GM12878 (cell line): Measurements from ENCODE around the gene SLC38A1.

Experiments
- FOXM1 ChIP-seq: IDR thresholded peaks from 2 replicates; pipeline ENCODE4 v1.6.1; 2012; ENCODE audit warnings: low read depth, mild to moderate bottlenecking, inconsistent platforms, low read length, moderate library complexity
- MXI1 ChIP-seq: fragments of 150-350 bp; IDR thresholded peaks from 2 replicates; pipeline ENCODE4 v1.6.1; 2011; ENCODE audit warnings: low read depth, mild to moderate bottlenecking, inconsistent platforms, low read length, improper control_type of control experiment
- POLR2AphosphoS5 ChIP-seq: IDR thresholded peaks from 2 replicates; pipeline ENCODE4 v1.6.1; 2011; ENCODE audit warnings: mild to moderate bottlenecking, low read length, inconsistent platforms
- RCOR1 ChIP-seq: conservative IDR thresholded peaks from 2 replicates; pipeline ENCODE4 v1.6.1; 2012; ENCODE audit warnings: low read depth, low read length, improper control_type of control experiment
- TCF12 ChIP-seq: IDR thresholded peaks from 2 replicates; pipeline ENCODE4 v1.6.1; 2011; ENCODE audit warnings: low read depth, mild to moderate bottlenecking, low read length
- USF2 ChIP-seq: IDR thresholded peaks from 2 replicates; pipeline ENCODE4 v1.6.1; 2011; ENCODE audit warnings: low read depth, low read length, improper control_type of control experiment, borderline replicate concordance
- ZNF274 ChIP-seq: IDR thresholded peaks from one replicate; pipeline ENCODE4 v1.8.0; 2011; ENCODE audit not compliant: insufficient read length, insufficient read depth
- TF ChIP-seq, protein P1 (sequence below): IDR thresholded peaks from 2 replicates; pipeline ENCODE4 v1.6.1; 2012; ENCODE audit warnings: mild to moderate bottlenecking, low read depth, low read length
- TF ChIP-seq, protein P2 (sequence below), 3 experiments: IDR thresholded peaks in 2 of 3; conservative IDR thresholded peaks in 1 of 3; 2 replicates each; pipeline ENCODE4 v1.5.1; 2011; ENCODE audit warnings: low read depth in 3 of 3, low read length in 3 of 3, mild to moderate bottlenecking in 3 of 3, control low read depth in 2 of 3, moderate library complexity in 2 of 3, inconsistent platforms in 1 of 3, mixed read lengths in 1 of 3; ENCODE audit not compliant: control insufficient read depth in 2 of 3, insufficient read depth in 1 of 3; ENCODE audit errors: extremely low read depth in 1 of 3

- no peak for TF ChIP-seq RCOR1
- TF ChIP-seq, protein P1, sequence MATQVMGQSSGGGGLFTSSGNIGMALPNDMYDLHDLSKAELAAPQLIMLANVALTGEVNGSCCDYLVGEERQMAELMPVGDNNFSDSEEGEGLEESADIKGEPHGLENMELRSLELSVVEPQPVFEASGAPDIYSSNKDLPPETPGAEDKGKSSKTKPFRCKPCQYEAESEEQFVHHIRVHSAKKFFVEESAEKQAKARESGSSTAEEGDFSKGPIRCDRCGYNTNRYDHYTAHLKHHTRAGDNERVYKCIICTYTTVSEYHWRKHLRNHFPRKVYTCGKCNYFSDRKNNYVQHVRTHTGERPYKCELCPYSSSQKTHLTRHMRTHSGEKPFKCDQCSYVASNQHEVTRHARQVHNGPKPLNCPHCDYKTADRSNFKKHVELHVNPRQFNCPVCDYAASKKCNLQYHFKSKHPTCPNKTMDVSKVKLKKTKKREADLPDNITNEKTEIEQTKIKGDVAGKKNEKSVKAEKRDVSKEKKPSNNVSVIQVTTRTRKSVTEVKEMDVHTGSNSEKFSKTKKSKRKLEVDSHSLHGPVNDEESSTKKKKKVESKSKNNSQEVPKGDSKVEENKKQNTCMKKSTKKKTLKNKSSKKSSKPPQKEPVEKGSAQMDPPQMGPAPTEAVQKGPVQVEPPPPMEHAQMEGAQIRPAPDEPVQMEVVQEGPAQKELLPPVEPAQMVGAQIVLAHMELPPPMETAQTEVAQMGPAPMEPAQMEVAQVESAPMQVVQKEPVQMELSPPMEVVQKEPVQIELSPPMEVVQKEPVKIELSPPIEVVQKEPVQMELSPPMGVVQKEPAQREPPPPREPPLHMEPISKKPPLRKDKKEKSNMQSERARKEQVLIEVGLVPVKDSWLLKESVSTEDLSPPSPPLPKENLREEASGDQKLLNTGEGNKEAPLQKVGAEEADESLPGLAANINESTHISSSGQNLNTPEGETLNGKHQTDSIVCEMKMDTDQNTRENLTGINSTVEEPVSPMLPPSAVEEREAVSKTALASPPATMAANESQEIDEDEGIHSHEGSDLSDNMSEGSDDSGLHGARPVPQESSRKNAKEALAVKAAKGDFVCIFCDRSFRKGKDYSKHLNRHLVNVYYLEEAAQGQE: no peak
- TF ChIP-seq POLR2AphosphoS5: no peak
- TF ChIP-seq FOXM1: no peak
- TF ChIP-seq, protein P2, sequence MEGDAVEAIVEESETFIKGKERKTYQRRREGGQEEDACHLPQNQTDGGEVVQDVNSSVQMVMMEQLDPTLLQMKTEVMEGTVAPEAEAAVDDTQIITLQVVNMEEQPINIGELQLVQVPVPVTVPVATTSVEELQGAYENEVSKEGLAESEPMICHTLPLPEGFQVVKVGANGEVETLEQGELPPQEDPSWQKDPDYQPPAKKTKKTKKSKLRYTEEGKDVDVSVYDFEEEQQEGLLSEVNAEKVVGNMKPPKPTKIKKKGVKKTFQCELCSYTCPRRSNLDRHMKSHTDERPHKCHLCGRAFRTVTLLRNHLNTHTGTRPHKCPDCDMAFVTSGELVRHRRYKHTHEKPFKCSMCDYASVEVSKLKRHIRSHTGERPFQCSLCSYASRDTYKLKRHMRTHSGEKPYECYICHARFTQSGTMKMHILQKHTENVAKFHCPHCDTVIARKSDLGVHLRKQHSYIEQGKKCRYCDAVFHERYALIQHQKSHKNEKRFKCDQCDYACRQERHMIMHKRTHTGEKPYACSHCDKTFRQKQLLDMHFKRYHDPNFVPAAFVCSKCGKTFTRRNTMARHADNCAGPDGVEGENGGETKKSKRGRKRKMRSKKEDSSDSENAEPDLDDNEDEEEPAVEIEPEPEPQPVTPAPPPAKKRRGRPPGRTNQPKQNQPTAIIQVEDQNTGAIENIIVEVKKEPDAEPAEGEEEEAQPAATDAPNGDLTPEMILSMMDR (IDR thresholded peaks at IDR 0.05 in 2 of 3, conservative IDR thresholded peaks at IDR 0.05 in 1 of 3; ENCODE audit: control insufficient read depth in 2 of 3, extremely low read depth in 1 of 3, insufficient read depth in 1 of 3, low read depth in 3 of 3, low read length in 3 of 3): no peak
- TF ChIP-seq TCF12: no peak
- no peak for TF ChIP-seq ZNF274
- TF ChIP-seq MXI1: no peak
- no peak for TF ChIP-seq USF2
Observed at GRCh38 chr12:46227616-46228015, 41.2 kb downstream of the SLC38A1 start.
